ENCODE results near the gene UCHL1. TPM values are rescaled to one million over a fixed set of nuclear protein-coding genes. Genes with fewer than 3 reads are reported as not detected.
A peak's percentile ranks its signal among the peaks of the same experiment; 100 is the strongest.

Gene UCHL1
- total RNA-seq, 2 donors from 2014 or later = 2.5 to 2.8 TPM

GRCh38 chr4:41217020-41217333, 39.8 kb upstream of the UCHL1 start:
- H3K4me1 Mint-ChIP-seq (ENCODE audit: low read depth) = peaks cover 26% of the 10 kb centered on the region
- peak overlapping the region; percentile 97 for H3K27ac Mint-ChIP-seq
- H3K27me3 Mint-ChIP-seq (ENCODE audit: low read depth) = peaks cover 73% of the 10 kb centered on the region
- H3K9me3 Mint-ChIP-seq = no peaks in the 10 kb centered on the region
- no peak for ATAC-seq (replicated peaks in 1 of 2)
- H3K4me3 Mint-ChIP-seq = peak overlapping the region; percentile 90 to 97
- no peak for DNase-seq
- H3K36me3 Mint-ChIP-seq (ENCODE audit: insufficient read depth in 2 of 2) = peaks cover 2 to 3% of the 10 kb centered on the region in 2 donors

- no peak for DNase-seq
- H3K9me3 Mint-ChIP-seq = no peaks in the 10 kb centered on the region
- peak overlapping the region in 1 of 2 donors; percentile 97 for H3K4me3 Mint-ChIP-seq
- H3K27ac Mint-ChIP-seq = peak overlapping the region; percentile 18
- peaks cover 26% of the 10 kb centered on the region for H3K4me1 Mint-ChIP-seq (ENCODE audit: low read depth)
- no peak for ATAC-seq (replicated peaks in 1 of 2)
- H3K27me3 Mint-ChIP-seq (ENCODE audit: low read depth) = peaks cover 69% of the 10 kb centered on the region
- H3K36me3 Mint-ChIP-seq (ENCODE audit: insufficient read depth in 2 of 2) = peaks cover 2 to 3% of the 10 kb centered on the region in 2 donors
Measured at GRCh38 chr4:41217374-41217773, 39.4 kb upstream of the UCHL1 start.

GRCh38 chr4:41218703-41219102, 38.0 kb upstream of the UCHL1 start:
- peaks cover 13% of the 10 kb centered on the region for H3K4me1 Mint-ChIP-seq (ENCODE audit: low read depth)
- peaks cover 56% of the 10 kb centered on the region for H3K27me3 Mint-ChIP-seq (ENCODE audit: low read depth)
- H3K27ac Mint-ChIP-seq = no peak overlapping the region
- H3K4me3 Mint-ChIP-seq = no peak overlapping the region
- H3K9me3 Mint-ChIP-seq = no peaks in the 10 kb centered on the region
- ATAC-seq (replicated peaks in 1 of 2) (no peak), DNase-seq (no peak)
- H3K36me3 Mint-ChIP-seq (ENCODE audit: insufficient read depth in 2 of 2) = peaks cover 2 to 3% of the 10 kb centered on the region in 2 donors

- ATAC-seq (replicated peaks in 1 of 2) (no peak), DNase-seq (no peak)
- H3K27me3 Mint-ChIP-seq (ENCODE audit: low read depth) = peaks cover 55% of the 10 kb centered on the region
- peaks cover 2 to 3% of the 10 kb centered on the region in 2 donors for H3K36me3 Mint-ChIP-seq (ENCODE audit: insufficient read depth in 2 of 2)
- H3K9me3 Mint-ChIP-seq = no peaks in the 10 kb centered on the region
- no peak overlapping the region for H3K4me3 Mint-ChIP-seq
- peaks cover 12% of the 10 kb centered on the region for H3K4me1 Mint-ChIP-seq (ENCODE audit: low read depth)
- H3K27ac Mint-ChIP-seq = no peak overlapping the region
Measured at GRCh38 chr4:41219421-41219950, 37.2 kb upstream of the UCHL1 start.

- Mint-ChIP-seq H3K27ac (no peak overlapping the region), H3K9me3 (no peaks in the 10 kb centered on the region)
Measured at GRCh38 chr4:41221850-41222645, 34.7 kb upstream of the UCHL1 start.

GRCh38 chr4:41227902-41228301, 28.8 kb upstream of the UCHL1 start:
- Mint-ChIP-seq H3K27me3 (ENCODE audit: low read depth) (peaks cover 7% of the 10 kb centered on the region), H3K27ac (no peak overlapping the region), H3K4me3 (no peak overlapping the region), H3K9me3 (no peaks in the 10 kb centered on the region), H3K36me3 (ENCODE audit: insufficient read depth in 2 of 2) (no peaks in the 10 kb centered on the region), H3K4me1 (ENCODE audit: low read depth) (no peaks in the 10 kb centered on the region)
- DNase-seq = no peak
- ATAC-seq (replicated peaks in 1 of 2) = no peak

More at GRCh38 chr4:41221850-41222645, 34.7 kb upstream of the UCHL1 start:
- H3K27me3 Mint-ChIP-seq (ENCODE audit: low read depth) = peaks cover 37% of the 10 kb centered on the region
- no peak for ATAC-seq (replicated peaks in 1 of 2)
- H3K4me3 Mint-ChIP-seq = no peak overlapping the region
- H3K4me1 Mint-ChIP-seq (ENCODE audit: low read depth) = peaks cover under 1% of the 10 kb centered on the region
- DNase-seq = no peak
- no peaks in the 10 kb centered on the region for H3K36me3 Mint-ChIP-seq (ENCODE audit: insufficient read depth in 2 of 2)

GRCh38 chr4:41232406-41232805, 24.3 kb upstream of the UCHL1 start:
- no peak overlapping the region for H3K4me3 Mint-ChIP-seq
- no peaks in the 10 kb centered on the region for H3K4me1 Mint-ChIP-seq (ENCODE audit: low read depth)
- ATAC-seq (replicated peaks in 1 of 2) (no peak), DNase-seq (no peak)
- no peaks in the 10 kb centered on the region for H3K36me3 Mint-ChIP-seq (ENCODE audit: insufficient read depth in 2 of 2)
- H3K9me3 Mint-ChIP-seq = no peaks in the 10 kb centered on the region
- H3K27me3 Mint-ChIP-seq (ENCODE audit: low read depth) = peaks cover 7% of the 10 kb centered on the region
- no peak overlapping the region for H3K27ac Mint-ChIP-seq

- no peak overlapping the region for H3K27ac Mint-ChIP-seq
- no peaks in the 10 kb centered on the region for H3K36me3 Mint-ChIP-seq (ENCODE audit: insufficient read depth in 2 of 2)
- DNase-seq (no peak), ATAC-seq (replicated peaks in 1 of 2) (no peak)
- peaks cover 7% of the 10 kb centered on the region for H3K27me3 Mint-ChIP-seq (ENCODE audit: low read depth)
- H3K4me1 Mint-ChIP-seq (ENCODE audit: low read depth) = no peaks in the 10 kb centered on the region
- no peaks in the 10 kb centered on the region for H3K9me3 Mint-ChIP-seq
- no peak overlapping the region for H3K4me3 Mint-ChIP-seq
Measured at GRCh38 chr4:41232856-41233255, 23.9 kb upstream of the UCHL1 start.

GRCh38 chr4:41236032-41236431, 20.7 kb upstream of the UCHL1 start:
- Mint-ChIP-seq H3K4me1 (ENCODE audit: low read depth) (no peaks in the 10 kb centered on the region), H3K4me3 (no peak overlapping the region)
- ATAC-seq (replicated peaks in 1 of 2) = no peak

GRCh38 chr4:41236508-41236907, 20.2 kb upstream of the UCHL1 start:
- no peaks in the 10 kb centered on the region for H3K36me3 Mint-ChIP-seq (ENCODE audit: insufficient read depth in 2 of 2)

More at GRCh38 chr4:41236032-41236431, 20.7 kb upstream of the UCHL1 start:
- H3K27me3 Mint-ChIP-seq (ENCODE audit: low read depth) = peaks cover 7% of the 10 kb centered on the region
- DNase-seq = no peak
- H3K36me3 Mint-ChIP-seq (ENCODE audit: insufficient read depth in 2 of 2) = no peaks in the 10 kb centered on the region
- H3K9me3 Mint-ChIP-seq = no peaks in the 10 kb centered on the region
- no peak overlapping the region for H3K27ac Mint-ChIP-seq

GRCh38 chr4:41241919-41242318, 14.8 kb upstream of the UCHL1 start:
- DNase-seq = no peak
- Mint-ChIP-seq H3K4me3 (no peak overlapping the region), H3K36me3 (ENCODE audit: insufficient read depth in 2 of 2) (no peaks in the 10 kb centered on the region), H3K27me3 (ENCODE audit: low read depth) (peaks cover 9% of the 10 kb centered on the region), H3K4me1 (ENCODE audit: low read depth) (no peaks in the 10 kb centered on the region), H3K27ac (no peak overlapping the region), H3K9me3 (no peaks in the 10 kb centered on the region)
- no peak for ATAC-seq (replicated peaks in 1 of 2)

More at GRCh38 chr4:41236508-41236907, 20.2 kb upstream of the UCHL1 start:
- Mint-ChIP-seq H3K27me3 (ENCODE audit: low read depth) (peaks cover 7% of the 10 kb centered on the region), H3K27ac (no peak overlapping the region), H3K4me1 (ENCODE audit: low read depth) (no peaks in the 10 kb centered on the region), H3K4me3 (no peak overlapping the region), H3K9me3 (no peaks in the 10 kb centered on the region)
- ATAC-seq (replicated peaks in 1 of 2) (no peak), DNase-seq (no peak)

- H3K4me3 Mint-ChIP-seq = no peak overlapping the region
- DNase-seq (no peak), ATAC-seq (replicated peaks in 1 of 2) (no peak)
- H3K27me3 Mint-ChIP-seq (ENCODE audit: low read depth) = peaks cover 24% of the 10 kb centered on the region
- no peaks in the 10 kb centered on the region for H3K9me3 Mint-ChIP-seq
- H3K27ac Mint-ChIP-seq = no peak overlapping the region
- no peaks in the 10 kb centered on the region for H3K36me3 Mint-ChIP-seq (ENCODE audit: insufficient read depth in 2 of 2)
- no peaks in the 10 kb centered on the region for H3K4me1 Mint-ChIP-seq (ENCODE audit: low read depth)
Measured at GRCh38 chr4:41245983-41246382, 10.7 kb upstream of the UCHL1 start.

GRCh38 chr4:41256131-41256739, 493 bp upstream of the UCHL1 start:
- ATAC-seq (replicated peaks in 1 of 2) (no peak), DNase-seq (no peak)
- Mint-ChIP-seq H3K4me1 (ENCODE audit: low read depth) (peaks cover 8% of the 10 kb centered on the region), H3K36me3 (ENCODE audit: insufficient read depth in 2 of 2) (peaks cover 0 to 2% of the 10 kb centered on the region in 2 donors), H3K4me3 (peak overlapping the region; percentile 73), H3K9me3 (peaks cover 0 to 1% of the 10 kb centered on the region in 2 donors), H3K27ac (no peak overlapping the region), H3K27me3 (ENCODE audit: low read depth) (peaks cover 49% of the 10 kb centered on the region)

Measured in activated T-cell treated with anti-CD3 and anti-CD28 coated beads, Interleukin-2, amount 50 U/mL, for 72 hours (primary cell).